GM23248 (cell line): ENCODE results near the gene PTGER1. TPM values are rescaled to one million over a fixed set of nuclear protein-coding genes. Genes with fewer than 3 reads are reported as not detected.

ENCODE experiments used
- DNase-seq: peaks from one replicate; pipeline ENCODE4 v3.0.0-alpha.2; 2015
- H2AFZ ChIP-seq: fragments of 200-600 bp; sonication (generic); 2 replicates; pipeline ENCODE4 v1.6.1; 2016; ENCODE audit warnings: antibody characterized with exemption
- H3F3A ChIP-seq: fragments of 200-600 bp; sonication (generic); 2 replicates; pipeline ENCODE4 v1.6.1; 2016; ENCODE audit warnings: mild to moderate bottlenecking, antibody characterized with exemption, mixed run types; ENCODE audit not compliant: insufficient read depth
- H3K27ac ChIP-seq: fragments of 200-600 bp; sonication (generic); 2 replicates; pipeline ENCODE4 v1.5.1; 2016; ENCODE audit warnings: mild to moderate bottlenecking
- H3K27me3 ChIP-seq: fragments of 200-600 bp; sonication (generic); replicated peaks from 2 replicates; pipeline ENCODE4 v1.6.1; 2016; ENCODE audit warnings: mild to moderate bottlenecking; ENCODE audit not compliant: insufficient read depth
- H3K36me3 ChIP-seq: fragments of 200-600 bp; sonication (generic); 2 replicates; pipeline ENCODE4 v1.6.1; 2016; ENCODE audit warnings: low read depth, mild to moderate bottlenecking
- H3K4me1 ChIP-seq: fragments of 200-600 bp; sonication (generic); 2 replicates; pipeline ENCODE4 v1.6.1; 2016; ENCODE audit warnings: mild to moderate bottlenecking; ENCODE audit not compliant: insufficient read depth
- H3K4me2 ChIP-seq: fragments of 200-600 bp; sonication (generic); one replicate; pipeline ENCODE4 v1.6.1; 2016; ENCODE audit warnings: mild to moderate bottlenecking; ENCODE audit not compliant: unreplicated experiment
- H3K4me3 ChIP-seq: fragments of 200-600 bp; sonication (generic); 2 replicates; pipeline ENCODE4 v1.5.1; 2016; ENCODE audit warnings: mild to moderate bottlenecking
- H3K79me2 ChIP-seq: fragments of 200-600 bp; sonication (generic); 2 replicates; pipeline ENCODE4 v1.6.1; 2016; ENCODE audit warnings: mild to moderate bottlenecking; ENCODE audit not compliant: insufficient read depth
- H3K9ac ChIP-seq: fragments of 200-600 bp; sonication (generic); 2 replicates; pipeline ENCODE4 v1.6.1; 2016; ENCODE audit warnings: mild to moderate bottlenecking
- H3K9me2 ChIP-seq: fragments of 200-600 bp; sonication (generic); 2 replicates; pipeline ENCODE4 v1.6.1; 2016; ENCODE audit warnings: mixed run types, mild to moderate bottlenecking, moderate library complexity; ENCODE audit not compliant: insufficient read depth
- H3K9me3 ChIP-seq: fragments of 200-600 bp; sonication (generic); one replicate; pipeline ENCODE4 v1.6.1; 2017; ENCODE audit warnings: low read depth
- H4K20me1 ChIP-seq: fragments of 200-600 bp; sonication (generic); 2 replicates; pipeline ENCODE4 v1.6.0; 2016; ENCODE audit not compliant: insufficient read depth
- EZH2 ChIP-seq: fragments of 200-600 bp; sonication (generic); IDR thresholded peaks from 2 replicates; pipeline ENCODE4 v1.6.1; 2018; ENCODE audit warnings: antibody characterized with exemption, mild to moderate bottlenecking; ENCODE audit not compliant: insufficient read depth, poor library complexity, severe bottlenecking
- EZH2phosphoT487 ChIP-seq: fragments of 200-600 bp; sonication (generic); IDR thresholded peaks from 2 replicates; pipeline ENCODE4 v1.6.1; 2018; ENCODE audit warnings: antibody characterized with exemption, moderate library complexity, mild to moderate bottlenecking, low read depth; ENCODE audit not compliant: insufficient read depth
- WGBS, 2 experiments: methylation state at CpG; one replicate each; pipeline ENCODE4 v1.1.6; 2015 to 2017; ENCODE audit warnings: low lambda C conversion rate in 2 of 2, low coverage in 1 of 2; ENCODE audit errors: missing lambda C conversion rate in 2 of 2; 5-methylcytosine and 5-hydroxymethylcytosine counted together
- in situ Hi-C: fragments of 300-500 bp; cut with MboI; formaldehyde crosslinking; loops from 2 replicates; pipeline ENCODE4 v1.15.0; 2020
- polyA plus RNA-seq: library from polyadenylated mRNA; unstranded; fragments of >200 nt; fragmentation: Nextera tagmentation; extraction: Ambion mirVana; gene quantifications from 2 replicates; pipeline ENCODE4 v1.2.1, GENCODE V29; 2016
- total RNA-seq: library from RNA; depleted of rRNA; stranded (reverse); fragments of >200 nt; shearing (Covaris generic); gene quantifications from 2 replicates; pipeline ENCODE4 v1.2.3, GENCODE V29; 2014

Gene PTGER1
- total and polyA plus RNA-seq, 2 experiments from 2014 or later = 0.22 to 0.80 TPM

DNA sequence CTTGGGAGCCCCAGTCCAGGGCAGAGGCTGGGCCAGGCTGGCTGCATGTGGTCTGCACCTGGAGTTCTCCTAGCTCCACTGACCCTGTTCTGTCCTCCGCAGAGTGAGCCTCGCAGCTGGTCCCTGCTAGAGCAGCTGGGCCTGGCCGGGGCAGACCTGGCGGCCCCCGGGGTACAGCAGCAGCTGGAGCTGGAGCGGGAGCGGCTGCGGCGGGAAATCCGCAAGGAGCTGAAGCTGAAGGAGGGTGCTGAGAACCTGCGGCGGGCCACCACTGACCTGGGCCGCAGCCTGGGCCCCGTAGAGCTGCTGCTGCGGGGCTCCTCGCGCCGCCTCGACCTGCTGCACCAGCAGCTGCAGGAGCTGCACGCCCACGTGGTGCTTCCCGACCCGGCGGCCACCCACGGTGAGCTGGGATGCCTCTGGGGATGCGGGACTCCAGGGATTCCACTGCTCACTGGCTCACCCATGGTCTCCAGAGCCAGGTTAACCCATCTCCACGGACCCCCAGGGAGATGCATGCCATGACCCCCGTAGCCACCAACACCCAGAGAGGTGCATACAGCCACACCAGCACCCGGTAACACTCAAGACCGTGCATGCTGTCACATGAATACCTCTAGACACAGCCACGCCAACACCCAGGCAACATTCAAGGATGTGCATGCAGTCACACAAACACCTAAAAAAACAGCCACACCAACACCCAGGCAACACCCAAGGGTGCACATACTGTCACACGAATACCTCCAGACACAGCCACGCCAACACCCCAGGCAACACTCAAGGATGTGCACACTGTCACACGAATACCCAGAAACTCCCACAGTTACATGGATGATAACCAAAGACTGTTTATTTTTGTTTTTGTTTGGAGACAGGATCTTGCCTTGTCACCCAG lies 33.9 kb downstream of the PTGER1 start:
- Histone ChIP-seq H3F3A (no peaks in the 10 kb centered on the region), H3K4me1 (no peaks in the 10 kb centered on the region), H3K27ac (no peak overlapping the region), H3K27me3 (no peaks in the 10 kb centered on the region), H3K4me3 (no peak overlapping the region), H3K4me2 (no peak overlapping the region), H3K36me3 (peaks cover 7% of the 10 kb centered on the region; the same call in 1 of the 2 replicates), H3K9ac (no peak overlapping the region), H4K20me1 (no peaks in the 10 kb centered on the region), H2AFZ (no peak overlapping the region), H3K79me2 (peaks cover 45% of the 10 kb centered on the region), H3K9me2 (no peaks in the 10 kb centered on the region), H3K9me3 (no peaks in the 10 kb centered on the region)
- TF ChIP-seq EZH2phosphoT487 (no peak), EZH2 (no peak)
- no peak for DNase-seq
- WGBS, 2 experiments = 79 to 88% methylated on average over 25 to 26 of the region's 34 CpGs
- in situ Hi-C loops = no loop called here

DNA sequence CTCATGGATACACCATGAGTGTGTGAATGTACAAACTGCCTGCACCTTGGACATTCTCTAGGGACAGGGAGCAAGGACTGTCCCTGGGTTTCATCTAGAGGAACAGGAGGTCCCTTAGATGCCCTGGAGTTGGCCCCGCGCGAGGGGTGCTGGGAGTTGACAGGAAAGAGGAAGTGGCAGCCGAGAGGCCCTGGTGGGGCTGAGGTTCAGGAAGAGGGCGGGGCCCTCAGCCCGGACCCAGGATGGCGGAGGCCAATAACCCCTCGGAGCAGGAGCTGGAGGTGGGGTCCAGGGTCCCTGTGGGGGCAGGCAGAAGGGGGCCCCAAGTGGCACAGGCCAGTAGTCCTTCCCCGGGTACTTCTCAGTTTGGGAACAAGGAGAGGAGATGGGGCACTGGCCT lies 35.1 kb downstream of the PTGER1 start:
- 61 to 76% methylated on average over 6 to 9 of the region's 9 CpGs for WGBS, 2 experiments
- in situ Hi-C loops = no loop called here

DNA sequence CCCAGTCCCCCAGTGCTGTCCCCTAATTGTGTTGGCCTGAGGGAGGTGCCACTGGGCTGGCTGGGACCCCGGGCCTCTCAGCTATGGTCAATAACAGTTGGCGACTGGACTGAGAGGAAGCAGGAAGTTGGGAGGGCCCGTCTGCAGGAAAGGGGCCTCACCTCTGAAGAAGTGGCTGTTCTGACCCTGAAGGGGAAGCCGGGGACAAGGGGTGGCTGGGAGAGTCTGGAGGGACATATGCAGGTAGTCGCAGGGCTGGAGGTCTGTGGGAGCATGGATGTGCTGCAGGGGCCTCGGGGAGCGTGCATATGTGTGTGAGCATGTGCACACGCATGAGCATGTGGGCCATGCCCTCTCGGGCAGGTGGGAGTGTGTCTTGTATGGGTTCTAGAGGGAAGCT lies 36.1 kb downstream of the PTGER1 start:
- TF ChIP-seq EZH2phosphoT487 = no peak
- no peak for TF ChIP-seq EZH2
- no peak for DNase-seq
- no peaks in the 10 kb centered on the region for H4K20me1 ChIP-seq
- H3K27me3 ChIP-seq = no peaks in the 10 kb centered on the region
- H3K79me2 ChIP-seq = peaks cover 66% of the 10 kb centered on the region
- peaks cover 14% of the 10 kb centered on the region for H3K4me1 ChIP-seq
- peaks cover 16% of the 10 kb centered on the region for H3F3A ChIP-seq
- no peak overlapping the region for H3K4me3 ChIP-seq
- 78 to 84% methylated on average over 9 of the region's 9 CpGs for WGBS, 2 experiments
- no peak overlapping the region for H3K4me2 ChIP-seq
- in situ Hi-C loops = no loop called here
- no peak overlapping the region for H3K9ac ChIP-seq
- H3K9me3 ChIP-seq = no peaks in the 10 kb centered on the region
- H3K9me2 ChIP-seq = no peaks in the 10 kb centered on the region
- no peak overlapping the region for H2AFZ ChIP-seq
- peaks cover 4% of the 10 kb centered on the region; the same call in 1 of the 2 replicates for H3K36me3 ChIP-seq
- H3K27ac ChIP-seq = no peak overlapping the region

More for the DNA sequence above, 35.1 kb downstream of the PTGER1 start:
- Histone ChIP-seq H2AFZ (no peak overlapping the region), H4K20me1 (no peaks in the 10 kb centered on the region), H3K9me3 (no peaks in the 10 kb centered on the region), H3K36me3 (peaks cover 4% of the 10 kb centered on the region; the same call in 1 of the 2 replicates), H3K27me3 (no peaks in the 10 kb centered on the region), H3K79me2 (peaks cover 58% of the 10 kb centered on the region), H3K27ac (no peak overlapping the region), H3F3A (peaks cover 8% of the 10 kb centered on the region; the same call in 1 of the 2 replicates), H3K4me1 (peaks cover 4% of the 10 kb centered on the region; the same call in 1 of the 2 replicates), H3K4me2 (no peak overlapping the region), H3K4me3 (no peak overlapping the region), H3K9me2 (no peaks in the 10 kb centered on the region), H3K9ac (no peak overlapping the region)
- TF ChIP-seq EZH2 (no peak), EZH2phosphoT487 (no peak)
- no peak for DNase-seq

DNA sequence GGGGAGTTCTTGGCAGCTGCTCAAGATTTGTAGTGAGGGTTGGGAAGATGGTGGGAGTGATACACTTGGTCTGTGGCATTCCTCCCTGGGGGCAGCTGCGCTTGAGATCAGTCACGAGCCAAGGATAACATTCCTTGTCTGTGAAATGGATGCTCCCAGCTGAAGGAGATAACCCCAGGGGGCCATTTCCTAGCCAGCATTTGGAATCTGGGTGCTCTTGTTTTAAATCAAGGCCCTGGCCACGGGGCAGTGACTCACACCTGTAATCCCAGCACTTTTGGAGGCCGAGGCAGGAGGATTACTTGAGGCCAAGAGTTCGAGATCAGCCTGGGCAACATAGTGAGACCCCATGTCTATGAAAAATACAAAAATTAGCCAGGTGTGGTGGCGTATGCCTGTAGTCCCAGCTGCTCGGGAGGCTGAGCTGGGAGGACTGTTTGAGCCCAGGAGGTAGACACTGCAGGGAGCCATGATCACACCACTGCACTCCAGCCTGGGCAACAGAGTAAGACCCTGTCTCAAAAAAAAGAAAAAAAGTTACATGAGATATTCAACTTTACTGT lies 37.5 kb downstream of the PTGER1 start:
- Histone ChIP-seq H3K27me3 (no peaks in the 10 kb centered on the region), H3K4me3 (no peak overlapping the region), H3K4me2 (no peak overlapping the region), H3K4me1 (peaks cover 14% of the 10 kb centered on the region), H4K20me1 (no peaks in the 10 kb centered on the region), H3K27ac (no peak overlapping the region), H3K79me2 (peaks cover 72% of the 10 kb centered on the region), H3K36me3 (peaks cover 4% of the 10 kb centered on the region; the same call in 1 of the 2 replicates), H3K9me2 (no peaks in the 10 kb centered on the region), H3K9ac (no peak overlapping the region), H3K9me3 (no peaks in the 10 kb centered on the region), H2AFZ (no peak overlapping the region), H3F3A (peaks cover 16% of the 10 kb centered on the region)
- no peak for TF ChIP-seq EZH2
- no peak for TF ChIP-seq EZH2phosphoT487
- in situ Hi-C loops = no loop called here
- no peak for DNase-seq
- 89 to 91% methylated on average over 7 of the region's 7 CpGs for WGBS, 2 experiments
